A673 (cell line): Measurements from ENCODE around the gene CYP20A1. TPM values are rescaled to one million over a fixed set of nuclear protein-coding genes. Genes with fewer than 3 reads are reported as not detected.
A peak's percentile ranks its signal among the peaks of the same experiment; 100 is the strongest.
"Not testable (repeated sequence)": the region's sequence is repeated elsewhere in the genome, so short reads cannot be mapped to it uniquely, and the experiment has no call there.

Source experiments
- BruUV-seq: library from RNA; stranded (reverse); fragments of 400-500 nt; replicated peaks from 2 replicates; lab custom pipeline; 2021; lab: Mats Ljungman, UMichigan
- CTCF ChIA-PET: fragments of 300-600 bp; sonication (Branson Sonifier 250); formaldehyde crosslinking; loops from one replicate; lab custom pipeline; 2022; ENCODE audit warnings: antibody characterized with exemption; lab: Charles Lee
- POLR2A ChIA-PET: fragments of 300-600 bp; sonication (Branson Sonifier 250); formaldehyde crosslinking; loops from one replicate; lab custom pipeline; 2022; ENCODE audit warnings: antibody characterized with exemption; ENCODE audit not compliant: low non-redundant PET; lab: Charles Lee
- DNase-seq: peaks from one replicate; pipeline ENCODE4 v3.0.0-alpha.2; 2015; ENCODE audit warnings: low spot score
- H3K27ac ChIP-seq: fragments of 200-600 bp; sonication (generic); 2 replicates; pipeline ENCODE4 v1.5.1; 2016; ENCODE audit warnings: mixed run types, low read depth, mild to moderate bottlenecking, mixed read lengths, antibody characterized with exemption, low read length; ENCODE audit not compliant: poor library complexity, severe bottlenecking
- H3K27me3 ChIP-seq: fragments of 200-600 bp; sonication (generic); replicated peaks from 2 replicates; pipeline ENCODE4 v1.6.1; 2017; ENCODE audit warnings: mixed run types, low read depth, mild to moderate bottlenecking, mixed read lengths, antibody characterized with exemption, low read length; ENCODE audit not compliant: insufficient read depth, poor library complexity
- H3K36me3 ChIP-seq: fragments of 200-600 bp; sonication (generic); 2 replicates; pipeline ENCODE4 v1.6.1; 2016; ENCODE audit warnings: mixed run types, mild to moderate bottlenecking, mixed read lengths, antibody characterized with exemption, low read length; ENCODE audit not compliant: insufficient read depth, poor library complexity, severe bottlenecking
- H3K4me1 ChIP-seq: fragments of 200-600 bp; sonication (generic); 2 replicates; pipeline ENCODE4 v1.6.1; 2017; ENCODE audit warnings: mixed run types, mild to moderate bottlenecking, mixed read lengths, antibody characterized with exemption, low read length; ENCODE audit not compliant: insufficient read depth, poor library complexity, severe bottlenecking
- H3K4me3 ChIP-seq: fragments of 200-600 bp; sonication (generic); 2 replicates; pipeline ENCODE4 v1.5.1; 2016; ENCODE audit warnings: low read depth, mixed run types, mild to moderate bottlenecking, mixed read lengths, low read length; ENCODE audit not compliant: poor library complexity, severe bottlenecking
- H3K9me3 ChIP-seq: fragments of 200-600 bp; sonication (generic); 2 replicates; pipeline ENCODE4 v1.6.1; 2016; ENCODE audit warnings: mixed run types, low read depth, mild to moderate bottlenecking, mixed read lengths, antibody characterized with exemption, low read length; ENCODE audit not compliant: poor library complexity, severe bottlenecking
- EZH2 ChIP-seq: fragments of 200-600 bp; sonication (generic); IDR thresholded peaks from 2 replicates; pipeline ENCODE4 v1.6.1; 2017; ENCODE audit warnings: borderline replicate concordance, low read depth, mild to moderate bottlenecking, mixed read lengths, antibody characterized with exemption, low read length; ENCODE audit not compliant: poor library complexity, severe bottlenecking
- intact Hi-C: fragments of 100-400 bp; cut with micrococcal nuclease; formaldehyde crosslinking; loops from one replicate; pipeline ENCODE4 v1.10.0; 2022; ENCODE audit not compliant: unreplicated experiment
- total RNA-seq: library from RNA; stranded (reverse); gene quantifications from 2 replicates; pipeline ENCODE4 v1.2.3, GENCODE V29; 2021
- TF ChIP-seq, protein P1 (sequence below): fragments of 300-800, 200-600 bp; sonication (generic); conservative IDR thresholded peaks from 2 replicates; pipeline ENCODE4 v1.5.1; 2017; ENCODE audit warnings: low read depth, mild to moderate bottlenecking, antibody characterized with exemption, low read length, moderate library complexity, mixed read lengths

The CYP20A1 gene
- total RNA-seq, 1 experiment from 2014 or later: 17.1 TPM

DNA sequence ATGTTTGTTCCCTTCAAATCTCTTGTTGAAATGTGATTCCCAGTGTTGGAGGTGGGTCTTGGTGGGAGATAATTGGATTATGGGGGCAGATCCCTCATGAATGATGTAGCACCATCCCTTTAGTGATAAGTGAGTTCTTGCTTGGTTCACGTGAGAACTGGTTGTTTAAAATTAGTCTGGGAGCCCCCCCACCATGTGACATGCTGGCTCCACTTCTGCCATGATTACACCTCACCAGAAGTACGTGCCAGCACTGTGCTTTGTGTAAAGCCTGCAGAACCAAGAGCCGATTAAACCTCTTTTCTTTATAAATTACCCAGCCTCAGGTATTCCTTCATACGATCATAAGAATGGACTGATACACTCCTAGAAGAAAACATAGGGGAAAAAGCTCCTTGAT is 99.5 kb downstream of the CYP20A1 start:
- ChIA-PET POLR2A (no interaction called here), CTCF (no interaction called here)
- H3K36me3 ChIP-seq: peaks cover 4% of the 10 kb centered on the region
- no peak overlapping the region for H3K27ac ChIP-seq
- DNase-seq: peak; percentile 24
- H3K9me3 ChIP-seq: no peaks in the 10 kb centered on the region
- no peaks in the 10 kb centered on the region for H3K27me3 ChIP-seq
- no TSS peak for BruUV-seq
- peaks cover 8% of the 10 kb centered on the region for H3K4me1 ChIP-seq
- TF ChIP-seq EZH2: no peak
- TF ChIP-seq, protein P1, sequence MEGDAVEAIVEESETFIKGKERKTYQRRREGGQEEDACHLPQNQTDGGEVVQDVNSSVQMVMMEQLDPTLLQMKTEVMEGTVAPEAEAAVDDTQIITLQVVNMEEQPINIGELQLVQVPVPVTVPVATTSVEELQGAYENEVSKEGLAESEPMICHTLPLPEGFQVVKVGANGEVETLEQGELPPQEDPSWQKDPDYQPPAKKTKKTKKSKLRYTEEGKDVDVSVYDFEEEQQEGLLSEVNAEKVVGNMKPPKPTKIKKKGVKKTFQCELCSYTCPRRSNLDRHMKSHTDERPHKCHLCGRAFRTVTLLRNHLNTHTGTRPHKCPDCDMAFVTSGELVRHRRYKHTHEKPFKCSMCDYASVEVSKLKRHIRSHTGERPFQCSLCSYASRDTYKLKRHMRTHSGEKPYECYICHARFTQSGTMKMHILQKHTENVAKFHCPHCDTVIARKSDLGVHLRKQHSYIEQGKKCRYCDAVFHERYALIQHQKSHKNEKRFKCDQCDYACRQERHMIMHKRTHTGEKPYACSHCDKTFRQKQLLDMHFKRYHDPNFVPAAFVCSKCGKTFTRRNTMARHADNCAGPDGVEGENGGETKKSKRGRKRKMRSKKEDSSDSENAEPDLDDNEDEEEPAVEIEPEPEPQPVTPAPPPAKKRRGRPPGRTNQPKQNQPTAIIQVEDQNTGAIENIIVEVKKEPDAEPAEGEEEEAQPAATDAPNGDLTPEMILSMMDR: no peak
- intact Hi-C loops: no loop called here
- H3K4me3 ChIP-seq: no peak overlapping the region

DNA sequence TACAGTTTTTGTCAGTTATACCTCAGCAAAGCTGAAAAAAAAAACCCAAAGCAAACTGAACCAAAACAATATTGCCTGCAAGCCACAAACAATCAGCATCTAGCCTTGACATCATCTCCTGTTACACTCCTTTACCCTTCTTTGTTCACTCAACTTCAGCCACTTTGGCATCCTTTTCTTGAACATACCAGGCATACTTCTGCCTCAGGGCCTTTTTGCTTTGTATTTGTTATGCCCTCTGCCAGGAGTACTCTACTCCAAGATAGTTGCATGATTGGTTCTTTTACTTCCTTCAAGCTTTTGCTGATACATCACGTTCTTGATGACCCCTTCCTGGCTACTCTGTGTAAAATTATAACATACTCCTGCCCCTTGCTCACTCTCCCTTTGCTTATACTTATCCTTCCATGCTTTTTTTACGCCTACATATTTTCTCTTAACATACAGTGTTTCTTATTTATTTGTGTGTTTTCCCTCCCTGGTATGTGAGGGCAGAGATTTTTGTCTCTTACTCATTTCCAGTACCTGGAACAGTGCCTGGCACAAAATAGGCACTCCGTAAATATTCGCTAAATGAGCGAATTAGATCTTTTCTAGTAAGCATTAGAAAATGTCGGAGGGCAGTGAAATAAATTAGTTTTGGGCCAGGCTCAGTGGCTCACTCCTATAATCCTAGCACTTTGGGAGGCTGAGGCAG is 102.1 kb downstream of the CYP20A1 start:
- Histone ChIP-seq H3K9me3 (no peaks in the 10 kb centered on the region), H3K27me3 (no peaks in the 10 kb centered on the region), H3K4me3 (no peak overlapping the region), H3K36me3 (peaks cover 13% of the 10 kb centered on the region), H3K4me1 (peaks cover 8% of the 10 kb centered on the region), H3K27ac (peak overlapping the region; percentile 35)
- TF ChIP-seq EZH2: no peak
- TF ChIP-seq, protein P1: no peak
- no TSS peak for BruUV-seq
- peak; percentile 20 for DNase-seq
- CTCF ChIA-PET: no interaction called here
- POLR2A ChIA-PET: interaction anchor here (0.7 kb wide), 1 partner anchor 109 kb away, joined by 4 read pairs; no protein-coding TSS in a partner anchor
- intact Hi-C loops: no loop called here

DNA sequence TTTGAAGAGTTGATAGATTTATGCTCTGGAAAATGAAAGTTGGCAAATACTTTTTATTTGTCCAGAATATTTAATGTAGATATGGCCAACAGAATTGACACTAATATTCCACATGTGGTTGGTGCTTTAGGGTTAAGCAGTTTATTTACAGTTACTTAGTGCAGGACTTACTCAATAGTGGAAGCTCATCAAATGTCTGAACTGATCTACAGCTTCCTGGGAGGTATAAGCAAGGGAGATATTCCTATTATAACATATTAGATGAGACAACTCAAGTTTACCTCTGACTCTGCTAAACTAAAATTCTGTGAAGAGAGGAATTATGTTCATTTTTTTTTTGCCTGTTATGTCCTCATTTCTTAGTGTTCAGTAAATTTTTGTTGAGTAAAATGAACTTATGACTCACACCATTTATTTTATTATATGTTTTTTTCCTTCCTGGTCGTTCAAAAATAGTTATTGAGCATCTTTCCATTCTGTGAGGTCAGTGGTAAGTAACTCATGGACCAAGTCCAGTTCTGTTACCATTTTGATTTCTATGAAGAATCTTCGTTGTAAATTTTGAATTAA is 103.0 kb downstream of the CYP20A1 start:
- no peak overlapping the region for H3K4me3 ChIP-seq
- intact Hi-C loops: no loop called here
- ChIA-PET CTCF (no interaction called here), POLR2A (no interaction called here)
- no peaks in the 10 kb centered on the region for H3K9me3 ChIP-seq
- H3K27ac ChIP-seq: no peak overlapping the region
- no peak for DNase-seq
- no peaks in the 10 kb centered on the region for H3K27me3 ChIP-seq
- TF ChIP-seq, protein P1: no peak
- TF ChIP-seq EZH2: no peak
- peaks cover 8% of the 10 kb centered on the region for H3K4me1 ChIP-seq
- no TSS peak for BruUV-seq
- H3K36me3 ChIP-seq: peaks cover 12% of the 10 kb centered on the region

DNA sequence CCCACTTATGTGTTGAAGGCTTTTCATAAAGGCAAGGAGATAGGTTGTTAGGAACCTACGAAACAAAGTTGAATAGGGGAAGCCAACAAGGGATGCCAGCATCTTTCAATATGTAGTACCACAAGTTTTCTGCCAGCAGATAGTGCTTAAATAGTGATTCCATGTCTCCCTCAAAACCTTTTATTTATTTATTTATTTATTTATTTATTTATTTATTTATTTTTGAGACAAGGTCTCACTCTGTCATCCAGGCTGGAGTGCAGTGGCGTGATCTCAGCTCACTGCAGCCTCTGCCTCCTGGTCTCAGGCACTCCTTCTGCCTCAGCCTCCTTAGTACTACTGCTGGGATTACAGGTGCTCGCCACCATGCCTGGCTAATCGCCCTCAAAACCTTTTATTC is 103.6 kb downstream of the CYP20A1 start:
- intact Hi-C loops, H3K4me3 ChIP-seq, H3K4me1 ChIP-seq, H3K27ac ChIP-seq, BruUV-seq, POLR2A ChIA-PET, DNase-seq, H3K9me3 ChIP-seq, CTCF ChIA-PET, H3K27me3 ChIP-seq: not testable (repeated sequence)
- H3K36me3 ChIP-seq: peaks cover 12% of the 10 kb centered on the region
